Liver (tissue), 9 donors: ENCODE measurements around the gene DENND4A. TPM values are rescaled to one million over a fixed set of nuclear protein-coding genes. Genes with fewer than 3 reads are reported as not detected.
A peak's percentile ranks its signal among the peaks of the same experiment; 100 is the strongest.

ENCODE experiments used
- DNase-seq: peaks from one replicate; pipeline ENCODE4 v3.0.0-alpha.2; 2017; ENCODE audit warnings: low spot score
- H3K27ac ChIP-seq, 2 donors: one replicate each; pipeline ENCODE4 v1.7.0; 2013; ENCODE audit warnings: inconsistent platforms in 2 of 2, low read length in 2 of 2, control low read depth in 1 of 2, low read depth in 1 of 2, mild to moderate bottlenecking in 1 of 2
- H3K27me3 ChIP-seq, 4 donors: one replicate each; pipeline versions ENCODE4 v1.6.1 to v1.7.0; 2013; ENCODE audit warnings: low read length in 3 of 4, inconsistent platforms in 1 of 4, mild to moderate bottlenecking in 1 of 4, moderate library complexity in 1 of 4; ENCODE audit not compliant: control insufficient read depth in 4 of 4, insufficient read depth in 4 of 4
- H3K36me3 ChIP-seq, 4 donors: one replicate each; pipeline versions ENCODE4 v1.6.1 to v1.7.0; 2013; ENCODE audit warnings: low read length in 3 of 4, mild to moderate bottlenecking in 3 of 4, low read depth in 1 of 4, moderate library complexity in 1 of 4; ENCODE audit not compliant: control insufficient read depth in 4 of 4, insufficient read depth in 3 of 4
- H3K4me1 ChIP-seq, 4 donors: one replicate each; pipeline versions ENCODE4 v1.6.1 to v1.7.0; 2013; ENCODE audit warnings: low read length in 3 of 4, mild to moderate bottlenecking in 3 of 4, moderate library complexity in 1 of 4; ENCODE audit not compliant: control insufficient read depth in 4 of 4, insufficient read depth in 4 of 4
- H3K4me3 ChIP-seq, 3 donors: one replicate each; pipeline versions ENCODE4 v1.6.1 to v1.7.0; 2013; ENCODE audit warnings: low read length in 3 of 3, control low read depth in 1 of 3, low read depth in 1 of 3, mild to moderate bottlenecking in 1 of 3
- H3K9ac ChIP-seq, 2 donors: one replicate each; pipeline ENCODE4 v1.7.0; 2013; ENCODE audit warnings: low read length in 2 of 2, mild to moderate bottlenecking in 2 of 2, moderate library complexity in 2 of 2, control low read depth in 1 of 2, low read depth in 1 of 2
- H3K9me3 ChIP-seq, 4 donors: one replicate each; pipeline versions ENCODE4 v1.6.1 to v1.7.0; 2013; ENCODE audit warnings: low read length in 3 of 4; ENCODE audit not compliant: control insufficient read depth in 4 of 4
- EGR1 ChIP-seq, 2 donors: IDR thresholded peaks; 2 replicates each; pipeline ENCODE4 v1.6.1; 2016 to 2018; ENCODE audit warnings: antibody characterized with exemption in 2 of 2, low read depth in 2 of 2
- FOXA1 ChIP-seq: IDR thresholded peaks from 2 replicates; pipeline ENCODE4 v1.6.1; 2016; ENCODE audit warnings: antibody characterized with exemption
- FOXA2 ChIP-seq: IDR thresholded peaks from 2 replicates; pipeline ENCODE4 v1.6.1; 2016; ENCODE audit warnings: antibody characterized with exemption
- GABPA ChIP-seq, 2 donors: IDR thresholded peaks in 1 of 2; conservative IDR thresholded peaks in 1 of 2; 2 replicates each; pipeline ENCODE4 v1.6.1; 2016; ENCODE audit warnings: antibody characterized with exemption in 2 of 2, mild to moderate bottlenecking in 1 of 2, moderate library complexity in 1 of 2
- HNF4A ChIP-seq, 2 donors: conservative IDR thresholded peaks; 2 replicates each; pipeline ENCODE4 v1.6.1; 2016; ENCODE audit warnings: antibody characterized with exemption in 2 of 2, mild to moderate bottlenecking in 2 of 2
- HNF4G ChIP-seq: IDR thresholded peaks from 2 replicates; pipeline ENCODE4 v1.6.1; 2016; ENCODE audit warnings: antibody characterized with exemption
- JUND ChIP-seq, 2 donors: IDR thresholded peaks; 2 replicates each; pipeline ENCODE4 v1.6.1; 2016; ENCODE audit warnings: antibody characterized with exemption in 2 of 2
- NR2F2 ChIP-seq: IDR thresholded peaks from 2 replicates; pipeline ENCODE4 v1.6.1; 2016; ENCODE audit warnings: antibody characterized with exemption
- RAD21 ChIP-seq, 2 donors: IDR thresholded peaks; 2 replicates each; pipeline ENCODE4 v1.6.1; 2016; ENCODE audit warnings: antibody characterized with exemption in 2 of 2, mild to moderate bottlenecking in 2 of 2
- RXRA ChIP-seq, 2 donors: IDR thresholded peaks; 2 replicates each; pipeline ENCODE4 v1.6.1; 2017 to 2018; ENCODE audit warnings: antibody characterized with exemption in 2 of 2, mild to moderate bottlenecking in 1 of 2
- SP1 ChIP-seq: IDR thresholded peaks from 2 replicates; pipeline ENCODE4 v1.6.1; 2018; ENCODE audit warnings: antibody characterized with exemption, mild to moderate bottlenecking
- TAF1 ChIP-seq: conservative IDR thresholded peaks from 2 replicates; pipeline ENCODE4 v1.6.1; 2016; ENCODE audit warnings: antibody characterized with exemption, mild to moderate bottlenecking
- YY1 ChIP-seq: IDR thresholded peaks from 2 replicates; pipeline ENCODE4 v1.6.1; 2016; ENCODE audit warnings: antibody characterized with exemption, mild to moderate bottlenecking
- WGBS: extraction: QIAGEN DNeasy Blood & Tissue Kit; methylation state at CpG from one replicate; pipeline ENCODE4 v1.1.7; 2013; 5-methylcytosine and 5-hydroxymethylcytosine counted together
- polyA plus RNA-seq, 2 donors: library from polyadenylated mRNA; stranded (reverse) in 1 of 2; unstranded in 1 of 2; fragments of 200-250 nt in 1 of 2; fragments of >200 nt in 1 of 2; fragmentation: Nextera tagmentation in 1 of 2; extraction: Ambion mirVana in 1 of 2; gene quantifications; one replicate each; pipeline versions ENCODE4 v1.2.1 to v1.2.3, GENCODE V29; 2013 to 2015
- total RNA-seq, 2 donors: library from RNA; depleted of rRNA; stranded (reverse); fragments of >200 nt; gene quantifications; one replicate each; pipeline ENCODE4 v1.2.3, GENCODE V29; 2014
- TF ChIP-seq, protein P1 (sequence below): IDR thresholded peaks from 2 replicates; pipeline ENCODE4 v1.6.1; 2016; ENCODE audit warnings: antibody characterized with exemption, mild to moderate bottlenecking
- TF ChIP-seq, protein P2 (sequence below): fragments of 150-350 bp; IDR thresholded peaks from 2 replicates; pipeline ENCODE4 v1.5.1; 2017; ENCODE audit warnings: improper control_type of control experiment, low read depth, low read length; ENCODE audit not compliant: missing input control
- TF ChIP-seq, protein P3 (sequence below): IDR thresholded peaks from 2 replicates; pipeline ENCODE4 v1.6.1; 2016; ENCODE audit warnings: antibody characterized with exemption
- TF ChIP-seq, protein P4 (sequence below): IDR thresholded peaks from 2 replicates; pipeline ENCODE4 v1.6.1; 2016; ENCODE audit warnings: antibody characterized with exemption
- TF ChIP-seq, protein P5 (sequence below): IDR thresholded peaks from 2 replicates; pipeline ENCODE4 v1.6.1; 2016; ENCODE audit warnings: antibody characterized with exemption
- donor health status: healthy.
- donor health status: healthy.
- donor health status: healthy.
- donor health status: healthy.
- donor health status: healthy.

DENND4A gene
- total and polyA plus RNA-seq, 4 donors, result 5.2 to 75.5 (median 23.9) TPM

DNA sequence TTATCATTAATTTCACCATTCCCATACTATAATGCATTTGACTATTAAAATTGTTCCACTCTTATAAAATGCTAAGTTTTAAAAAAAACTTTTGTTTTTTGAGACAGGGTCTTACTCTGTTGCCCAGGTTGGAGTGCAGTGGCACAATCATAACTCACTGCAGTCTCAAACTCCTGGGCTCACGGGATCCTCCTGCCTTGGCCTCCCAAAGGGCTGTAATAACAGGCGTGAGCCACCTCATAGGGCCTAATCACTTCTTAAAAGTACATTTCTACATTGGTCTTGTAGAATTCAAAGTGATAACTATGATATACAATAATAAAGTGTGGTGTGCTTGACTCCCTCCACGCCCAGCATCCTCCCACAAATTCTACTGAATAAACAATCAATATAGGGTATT, 3.0 kb downstream of the DENND4A start:
- peaks cover 0 to 2% (median 0%) of the 10 kb centered on the region in 4 donors for H3K36me3 ChIP-seq
- TF ChIP-seq, protein P1, sequence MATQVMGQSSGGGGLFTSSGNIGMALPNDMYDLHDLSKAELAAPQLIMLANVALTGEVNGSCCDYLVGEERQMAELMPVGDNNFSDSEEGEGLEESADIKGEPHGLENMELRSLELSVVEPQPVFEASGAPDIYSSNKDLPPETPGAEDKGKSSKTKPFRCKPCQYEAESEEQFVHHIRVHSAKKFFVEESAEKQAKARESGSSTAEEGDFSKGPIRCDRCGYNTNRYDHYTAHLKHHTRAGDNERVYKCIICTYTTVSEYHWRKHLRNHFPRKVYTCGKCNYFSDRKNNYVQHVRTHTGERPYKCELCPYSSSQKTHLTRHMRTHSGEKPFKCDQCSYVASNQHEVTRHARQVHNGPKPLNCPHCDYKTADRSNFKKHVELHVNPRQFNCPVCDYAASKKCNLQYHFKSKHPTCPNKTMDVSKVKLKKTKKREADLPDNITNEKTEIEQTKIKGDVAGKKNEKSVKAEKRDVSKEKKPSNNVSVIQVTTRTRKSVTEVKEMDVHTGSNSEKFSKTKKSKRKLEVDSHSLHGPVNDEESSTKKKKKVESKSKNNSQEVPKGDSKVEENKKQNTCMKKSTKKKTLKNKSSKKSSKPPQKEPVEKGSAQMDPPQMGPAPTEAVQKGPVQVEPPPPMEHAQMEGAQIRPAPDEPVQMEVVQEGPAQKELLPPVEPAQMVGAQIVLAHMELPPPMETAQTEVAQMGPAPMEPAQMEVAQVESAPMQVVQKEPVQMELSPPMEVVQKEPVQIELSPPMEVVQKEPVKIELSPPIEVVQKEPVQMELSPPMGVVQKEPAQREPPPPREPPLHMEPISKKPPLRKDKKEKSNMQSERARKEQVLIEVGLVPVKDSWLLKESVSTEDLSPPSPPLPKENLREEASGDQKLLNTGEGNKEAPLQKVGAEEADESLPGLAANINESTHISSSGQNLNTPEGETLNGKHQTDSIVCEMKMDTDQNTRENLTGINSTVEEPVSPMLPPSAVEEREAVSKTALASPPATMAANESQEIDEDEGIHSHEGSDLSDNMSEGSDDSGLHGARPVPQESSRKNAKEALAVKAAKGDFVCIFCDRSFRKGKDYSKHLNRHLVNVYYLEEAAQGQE, result no peak
- no peak for TF ChIP-seq FOXA2
- TF ChIP-seq YY1, result no peak
- TF ChIP-seq RXRA (IDR thresholded peaks at IDR 0.05), result no peak
- peaks cover 2 to 20% (median 7%) of the 10 kb centered on the region in 4 donors for H3K4me1 ChIP-seq
- DNase-seq, result no peak
- H3K9ac ChIP-seq, result no peak overlapping the region
- 87% methylated on average over 3 of the region's 3 CpGs for WGBS
- peak overlapping the region; percentile 47 to 90 for H3K27ac ChIP-seq
- H3K27me3 ChIP-seq, result no peaks in the 10 kb centered on the region
- H3K4me3 ChIP-seq, result no peak overlapping the region
- H3K9me3 ChIP-seq, result no peaks in the 10 kb centered on the region

DNA sequence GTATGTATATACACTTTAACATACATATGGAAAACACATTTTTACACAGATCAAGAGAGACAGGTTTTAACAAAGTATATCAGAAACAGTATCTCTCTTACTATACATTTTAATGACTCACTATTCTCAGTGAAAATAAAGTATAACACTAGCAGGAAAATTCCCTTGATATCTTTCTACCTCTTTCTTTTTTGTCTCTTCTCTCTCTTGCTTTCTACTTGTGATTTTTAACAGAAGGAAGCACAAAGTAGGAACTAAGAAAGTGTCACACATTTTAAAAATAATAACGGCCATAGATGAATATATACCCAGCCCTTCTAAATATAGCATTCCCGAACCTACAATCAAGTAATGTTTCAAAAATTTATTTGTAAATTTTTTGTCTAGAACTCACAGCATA, 4.8 kb downstream of the DENND4A start:
- Histone ChIP-seq H3K4me3 (no peak overlapping the region), H3K9ac (peak overlapping the region; percentile 21 to 98), H3K9me3 (no peaks in the 10 kb centered on the region), H3K4me1 (peaks cover 6 to 27% (median 14%) of the 10 kb centered on the region in 4 donors), H3K27ac (peak overlapping the region; percentile 80 to 89), H3K36me3 (peaks cover 0 to 2% (median 0%) of the 10 kb centered on the region in 4 donors), H3K27me3 (no peaks in the 10 kb centered on the region)
- TF ChIP-seq NR2F2, result no peak
- no peak for TF ChIP-seq RXRA (IDR thresholded peaks at IDR 0.05)
- TF ChIP-seq SP1, result no peak
- TF ChIP-seq HNF4G, result no peak
- TF ChIP-seq, protein P2, sequence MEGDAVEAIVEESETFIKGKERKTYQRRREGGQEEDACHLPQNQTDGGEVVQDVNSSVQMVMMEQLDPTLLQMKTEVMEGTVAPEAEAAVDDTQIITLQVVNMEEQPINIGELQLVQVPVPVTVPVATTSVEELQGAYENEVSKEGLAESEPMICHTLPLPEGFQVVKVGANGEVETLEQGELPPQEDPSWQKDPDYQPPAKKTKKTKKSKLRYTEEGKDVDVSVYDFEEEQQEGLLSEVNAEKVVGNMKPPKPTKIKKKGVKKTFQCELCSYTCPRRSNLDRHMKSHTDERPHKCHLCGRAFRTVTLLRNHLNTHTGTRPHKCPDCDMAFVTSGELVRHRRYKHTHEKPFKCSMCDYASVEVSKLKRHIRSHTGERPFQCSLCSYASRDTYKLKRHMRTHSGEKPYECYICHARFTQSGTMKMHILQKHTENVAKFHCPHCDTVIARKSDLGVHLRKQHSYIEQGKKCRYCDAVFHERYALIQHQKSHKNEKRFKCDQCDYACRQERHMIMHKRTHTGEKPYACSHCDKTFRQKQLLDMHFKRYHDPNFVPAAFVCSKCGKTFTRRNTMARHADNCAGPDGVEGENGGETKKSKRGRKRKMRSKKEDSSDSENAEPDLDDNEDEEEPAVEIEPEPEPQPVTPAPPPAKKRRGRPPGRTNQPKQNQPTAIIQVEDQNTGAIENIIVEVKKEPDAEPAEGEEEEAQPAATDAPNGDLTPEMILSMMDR, result no peak
- no peak for TF ChIP-seq JUND (IDR thresholded peaks at IDR 0.05)
- TF ChIP-seq EGR1 (IDR thresholded peaks at IDR 0.05; ENCODE audit: low read depth in 2 of 2), result no peak
- no peak for TF ChIP-seq TAF1
- TF ChIP-seq GABPA (IDR thresholded peaks at IDR 0.05 in 1 of 2, conservative IDR thresholded peaks at IDR 0.05 in 1 of 2), result no peak
- TF ChIP-seq YY1, result no peak
- TF ChIP-seq, protein P1, result no peak
- TF ChIP-seq, protein P3, sequence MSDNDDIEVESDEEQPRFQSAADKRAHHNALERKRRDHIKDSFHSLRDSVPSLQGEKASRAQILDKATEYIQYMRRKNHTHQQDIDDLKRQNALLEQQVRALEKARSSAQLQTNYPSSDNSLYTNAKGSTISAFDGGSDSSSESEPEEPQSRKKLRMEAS, result no peak
- TF ChIP-seq HNF4A (conservative IDR thresholded peaks at IDR 0.05), result no peak
- TF ChIP-seq FOXA1, result no peak
- TF ChIP-seq, protein P4, sequence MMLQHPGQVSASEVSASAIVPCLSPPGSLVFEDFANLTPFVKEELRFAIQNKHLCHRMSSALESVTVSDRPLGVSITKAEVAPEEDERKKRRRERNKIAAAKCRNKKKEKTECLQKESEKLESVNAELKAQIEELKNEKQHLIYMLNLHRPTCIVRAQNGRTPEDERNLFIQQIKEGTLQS, result no peak
- no peak for TF ChIP-seq FOXA2
- TF ChIP-seq, protein P5, sequence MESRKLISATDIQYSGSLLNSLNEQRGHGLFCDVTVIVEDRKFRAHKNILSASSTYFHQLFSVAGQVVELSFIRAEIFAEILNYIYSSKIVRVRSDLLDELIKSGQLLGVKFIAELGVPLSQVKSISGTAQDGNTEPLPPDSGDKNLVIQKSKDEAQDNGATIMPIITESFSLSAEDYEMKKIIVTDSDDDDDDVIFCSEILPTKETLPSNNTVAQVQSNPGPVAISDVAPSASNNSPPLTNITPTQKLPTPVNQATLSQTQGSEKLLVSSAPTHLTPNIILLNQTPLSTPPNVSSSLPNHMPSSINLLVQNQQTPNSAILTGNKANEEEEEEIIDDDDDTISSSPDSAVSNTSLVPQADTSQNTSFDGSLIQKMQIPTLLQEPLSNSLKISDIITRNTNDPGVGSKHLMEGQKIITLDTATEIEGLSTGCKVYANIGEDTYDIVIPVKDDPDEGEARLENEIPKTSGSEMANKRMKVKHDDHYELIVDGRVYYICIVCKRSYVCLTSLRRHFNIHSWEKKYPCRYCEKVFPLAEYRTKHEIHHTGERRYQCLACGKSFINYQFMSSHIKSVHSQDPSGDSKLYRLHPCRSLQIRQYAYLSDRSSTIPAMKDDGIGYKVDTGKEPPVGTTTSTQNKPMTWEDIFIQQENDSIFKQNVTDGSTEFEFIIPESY, result no peak
- no peak for TF ChIP-seq RAD21 (IDR thresholded peaks at IDR 0.05)
- no peak for DNase-seq
- WGBS, result 18% methylated on average over 2 of the region's 2 CpGs
